ENCODE data around the gene CCDC158.

- TF ChIP-seq CTCF (IDR thresholded peaks at IDR 0.05): no peak
- no peak for TF ChIP-seq POLR2A (IDR thresholded peaks at IDR 0.05)
Observed at GRCh38 chr4:76449833-76450232, 28.9 kb upstream of the CCDC158 start.

Data from ovary (tissue), 3 donors.